Endothelial cell (in vitro differentiated cells): ENCODE measurements around the gene SENP2. TPM values are rescaled to one million over a fixed set of nuclear protein-coding genes. Genes with fewer than 3 reads are reported as not detected.
A peak's percentile ranks its signal among the peaks of the same experiment; 100 is the strongest.

Experiments used
- DNase-seq: peaks from one replicate; pipeline ENCODE4 v3.0.0; 2021; ENCODE audit warnings: low spot score
- H3K27ac Mint-ChIP-seq: one replicate; pipeline ENCODE4 v1.8.0; 2021; ENCODE audit warnings: mixed read lengths, inconsistent platforms; ENCODE audit not compliant: unreplicated experiment
- H3K27me3 Mint-ChIP-seq: one replicate; pipeline ENCODE4 v1.8.0; 2021; ENCODE audit warnings: mild to moderate bottlenecking, moderate library complexity, mixed read lengths, inconsistent platforms; ENCODE audit not compliant: unreplicated experiment
- H3K36me3 Mint-ChIP-seq: one replicate; pipeline ENCODE4 v1.8.0; 2021; ENCODE audit warnings: mild to moderate bottlenecking, low read depth, mixed read lengths, inconsistent platforms; ENCODE audit not compliant: unreplicated experiment
- H3K4me1 Mint-ChIP-seq: one replicate; pipeline ENCODE4 v1.8.0; 2021; ENCODE audit warnings: mild to moderate bottlenecking, mixed read lengths, inconsistent platforms; ENCODE audit not compliant: unreplicated experiment
- H3K4me3 Mint-ChIP-seq: one replicate; pipeline ENCODE4 v1.8.0; 2021; ENCODE audit warnings: mild to moderate bottlenecking, mixed read lengths, inconsistent platforms; ENCODE audit not compliant: unreplicated experiment
- H3K9me3 Mint-ChIP-seq: one replicate; pipeline ENCODE4 v1.8.0; 2021; ENCODE audit warnings: mixed read lengths, inconsistent platforms; ENCODE audit not compliant: unreplicated experiment
- CTCF ChIP-seq: fragments of 200-600 bp; sonication (generic); IDR thresholded peaks from one replicate; pipeline ENCODE4 v1.5.0; 2021; ENCODE audit warnings: antibody characterized with exemption; ENCODE audit not compliant: unreplicated experiment
- total RNA-seq: library from RNA; stranded (reverse); fragmentation: NEBNext Ultra II Directional; extraction: Animal tissue kit (Norgen Biotek cat#: 25700); gene quantifications from one replicate; pipeline ENCODE4 v1.2.1, GENCODE V29; 2021; ENCODE audit not compliant: unreplicated experiment

Gene SENP2
- total RNA-seq, 1 donor from 2014 or later, result 34.0 TPM

- Mint-ChIP-seq H3K27ac (peak overlapping the region; percentile 22), H3K9me3 (no peaks in the 10 kb centered on the region), H3K27me3 (peaks cover 8% of the 10 kb centered on the region), H3K4me1 (peaks cover 2% of the 10 kb centered on the region), H3K36me3 (peaks cover 17% of the 10 kb centered on the region), H3K4me3 (no peak overlapping the region)
- no peak for DNase-seq
- TF ChIP-seq CTCF, result no peak
Observed at GRCh38 chr3:185629554-185630181, 43.6 kb downstream of the SENP2 start.

GRCh38 chr3:185630182-185630622 lies 44.1 kb downstream of the SENP2 start:
- H3K4me1 Mint-ChIP-seq, result peaks cover 2% of the 10 kb centered on the region
- peak overlapping the region; percentile 39 for H3K4me3 Mint-ChIP-seq
- peak overlapping the region; percentile 22 for H3K27ac Mint-ChIP-seq
- H3K9me3 Mint-ChIP-seq, result no peaks in the 10 kb centered on the region
- H3K36me3 Mint-ChIP-seq, result peaks cover 17% of the 10 kb centered on the region
- TF ChIP-seq CTCF, result no peak
- DNase-seq, result no peak
- H3K27me3 Mint-ChIP-seq, result peaks cover 8% of the 10 kb centered on the region

GRCh38 chr3:185631108-185631507 lies 45.0 kb downstream of the SENP2 start:
- no peak for DNase-seq
- peaks cover 17% of the 10 kb centered on the region for H3K36me3 Mint-ChIP-seq
- H3K27me3 Mint-ChIP-seq, result peaks cover 8% of the 10 kb centered on the region
- no peak overlapping the region for H3K4me3 Mint-ChIP-seq
- peaks cover 2% of the 10 kb centered on the region for H3K4me1 Mint-ChIP-seq
- no peak overlapping the region for H3K27ac Mint-ChIP-seq
- no peaks in the 10 kb centered on the region for H3K9me3 Mint-ChIP-seq
- TF ChIP-seq CTCF, result no peak

GRCh38 chr3:185631508-185632206 lies 45.6 kb downstream of the SENP2 start:
- TF ChIP-seq CTCF, result no peak
- Mint-ChIP-seq H3K4me1 (peaks cover 2% of the 10 kb centered on the region), H3K4me3 (no peak overlapping the region), H3K36me3 (peaks cover 17% of the 10 kb centered on the region), H3K27ac (no peak overlapping the region), H3K9me3 (no peaks in the 10 kb centered on the region), H3K27me3 (peaks cover 8% of the 10 kb centered on the region)
- DNase-seq, result no peak

- no peak for TF ChIP-seq CTCF
- peaks cover 9% of the 10 kb centered on the region for H3K36me3 Mint-ChIP-seq
- DNase-seq, result no peak
- peaks cover 15% of the 10 kb centered on the region for H3K27me3 Mint-ChIP-seq
- H3K4me1 Mint-ChIP-seq, result peaks cover 9% of the 10 kb centered on the region
- H3K27ac Mint-ChIP-seq, result no peak overlapping the region
- no peaks in the 10 kb centered on the region for H3K9me3 Mint-ChIP-seq
- H3K4me3 Mint-ChIP-seq, result peak overlapping the region; percentile 2
Observed at GRCh38 chr3:185632996-185633395, 46.9 kb downstream of the SENP2 start.
